Colonic mucosa (tissue), 4 donors: ENCODE results near the gene CHAF1A. TPM values are rescaled to one million over a fixed set of nuclear protein-coding genes. Genes with fewer than 3 reads are reported as not detected.
A peak's percentile ranks its signal among the peaks of the same experiment; 100 is the strongest.

Experiments
- DNase-seq: peaks from one replicate; pipeline ENCODE4 v3.0.0-alpha.2; 2020
- H3K27ac ChIP-seq: fragments of 200-600 bp; one replicate; pipeline ENCODE4 v1.8.0; 2021
- H3K27me3 ChIP-seq: fragments of 200-600 bp; one replicate; pipeline ENCODE4 v1.8.0; 2021
- H3K36me3 ChIP-seq: fragments of 200-600 bp; one replicate; pipeline ENCODE4 v1.8.0; 2021
- H3K4me1 ChIP-seq: fragments of 200-600 bp; one replicate; pipeline ENCODE4 v1.8.0; 2021; ENCODE audit warnings: mild to moderate bottlenecking
- H3K4me3 ChIP-seq: fragments of 200-600 bp; one replicate; pipeline ENCODE4 v1.8.0; 2021
- H3K9ac ChIP-seq, 2 donors: one replicate each; pipeline ENCODE4 v1.7.0; 2013; ENCODE audit warnings: control low read depth in 2 of 2, low read depth in 2 of 2, low read length in 2 of 2
- H3K9me3 ChIP-seq: fragments of 200-600 bp; one replicate; pipeline ENCODE4 v1.8.0; 2021
- intact Hi-C: fragments of 100-400 bp; cut with DNase I; formaldehyde crosslinking; loops from one replicate; pipeline ENCODE4 v1.14.1; 2022
- total RNA-seq, 2 donors: library from RNA; stranded (reverse); fragmentation: NEBNext Ultra II Directional in 1 of 2; extraction: Animal tissue kit (Norgen Biotek cat#: 25700) in 1 of 2; gene quantifications; one replicate each; pipeline ENCODE4 v1.2.1, GENCODE V29; 2021
- TF ChIP-seq, protein P1 (sequence below): fragments of 200-600 bp; IDR thresholded peaks from one replicate; pipeline ENCODE4 v1.8.0; 2022; ENCODE audit warnings: antibody characterized with exemption, mild to moderate bottlenecking
- donor health status: healthy.
- donor health status: DM: no; HTN: no; CAD: no.
- donor health status: DM: no; HTN: no; CAD: no.

Gene CHAF1A
- total RNA-seq, 2 donors from 2014 or later = 15.6 to 53.2 TPM

- H3K4me1 ChIP-seq = peaks cover 26% of the 10 kb centered on the region
Measured at GRCh38 chr19:4369109-4369887, 33.1 kb upstream of the CHAF1A start.

GRCh38 chr19:4369888-4370260, 32.6 kb upstream of the CHAF1A start:
- intact Hi-C loops = no loop called here
- H3K4me3 ChIP-seq = peak overlapping the region; percentile 30
- peak overlapping the region; percentile 82 for H3K27ac ChIP-seq
- peak; percentile 68 for DNase-seq
- peak overlapping the region; percentile 46 to 70 for H3K9ac ChIP-seq
- peaks cover 32% of the 10 kb centered on the region for H3K4me1 ChIP-seq
- H3K36me3 ChIP-seq = no peaks in the 10 kb centered on the region
- no peaks in the 10 kb centered on the region for H3K27me3 ChIP-seq
- no peaks in the 10 kb centered on the region for H3K9me3 ChIP-seq
- TF ChIP-seq, protein P1, sequence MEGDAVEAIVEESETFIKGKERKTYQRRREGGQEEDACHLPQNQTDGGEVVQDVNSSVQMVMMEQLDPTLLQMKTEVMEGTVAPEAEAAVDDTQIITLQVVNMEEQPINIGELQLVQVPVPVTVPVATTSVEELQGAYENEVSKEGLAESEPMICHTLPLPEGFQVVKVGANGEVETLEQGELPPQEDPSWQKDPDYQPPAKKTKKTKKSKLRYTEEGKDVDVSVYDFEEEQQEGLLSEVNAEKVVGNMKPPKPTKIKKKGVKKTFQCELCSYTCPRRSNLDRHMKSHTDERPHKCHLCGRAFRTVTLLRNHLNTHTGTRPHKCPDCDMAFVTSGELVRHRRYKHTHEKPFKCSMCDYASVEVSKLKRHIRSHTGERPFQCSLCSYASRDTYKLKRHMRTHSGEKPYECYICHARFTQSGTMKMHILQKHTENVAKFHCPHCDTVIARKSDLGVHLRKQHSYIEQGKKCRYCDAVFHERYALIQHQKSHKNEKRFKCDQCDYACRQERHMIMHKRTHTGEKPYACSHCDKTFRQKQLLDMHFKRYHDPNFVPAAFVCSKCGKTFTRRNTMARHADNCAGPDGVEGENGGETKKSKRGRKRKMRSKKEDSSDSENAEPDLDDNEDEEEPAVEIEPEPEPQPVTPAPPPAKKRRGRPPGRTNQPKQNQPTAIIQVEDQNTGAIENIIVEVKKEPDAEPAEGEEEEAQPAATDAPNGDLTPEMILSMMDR = no peak

More at GRCh38 chr19:4369109-4369887, 33.1 kb upstream of the CHAF1A start:
- Histone ChIP-seq H3K27ac (peak overlapping the region; percentile 82), H3K9ac (peak overlapping the region; percentile 46 to 70), H3K9me3 (no peaks in the 10 kb centered on the region), H3K4me3 (peak overlapping the region; percentile 30), H3K27me3 (no peaks in the 10 kb centered on the region), H3K36me3 (no peaks in the 10 kb centered on the region)
- intact Hi-C loops = no loop called here
- TF ChIP-seq, protein P1 = no peak
- DNase-seq = peak; percentile 86

DNA sequence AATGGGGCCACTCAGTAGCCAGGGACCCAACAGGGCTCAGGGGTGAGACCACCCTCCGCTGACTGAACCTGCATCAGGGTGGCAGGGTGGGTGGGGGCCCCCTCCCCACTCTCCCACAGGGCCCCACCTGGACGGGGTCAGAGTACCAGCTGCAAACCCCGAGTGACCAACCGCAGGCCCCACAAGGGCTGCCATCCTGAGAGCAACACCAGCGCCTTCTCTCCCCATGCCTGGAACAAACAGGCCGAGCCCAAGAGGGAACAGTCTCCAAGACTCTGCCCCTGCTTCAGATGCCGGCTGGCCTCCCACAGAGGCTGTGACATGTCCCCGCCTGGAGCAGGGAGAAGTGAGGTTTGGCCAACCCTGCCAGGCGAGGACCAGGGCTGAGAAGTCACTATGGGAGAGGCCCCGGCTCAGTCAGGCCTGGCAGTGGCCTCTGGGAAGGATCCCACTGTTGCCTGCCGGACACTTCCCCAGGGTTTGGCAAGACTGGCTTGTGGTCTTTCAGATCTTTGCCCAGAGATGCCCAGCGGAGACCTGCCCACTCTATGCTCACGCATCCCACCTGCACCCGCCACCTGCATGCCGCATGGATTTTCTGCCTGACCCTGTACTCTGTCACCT, 31.9 kb upstream of the CHAF1A start:
- H3K9ac ChIP-seq = peak overlapping the region in 1 of 2 donors; percentile 70
- no peaks in the 10 kb centered on the region for H3K36me3 ChIP-seq
- peaks cover 38% of the 10 kb centered on the region for H3K4me1 ChIP-seq

DNA sequence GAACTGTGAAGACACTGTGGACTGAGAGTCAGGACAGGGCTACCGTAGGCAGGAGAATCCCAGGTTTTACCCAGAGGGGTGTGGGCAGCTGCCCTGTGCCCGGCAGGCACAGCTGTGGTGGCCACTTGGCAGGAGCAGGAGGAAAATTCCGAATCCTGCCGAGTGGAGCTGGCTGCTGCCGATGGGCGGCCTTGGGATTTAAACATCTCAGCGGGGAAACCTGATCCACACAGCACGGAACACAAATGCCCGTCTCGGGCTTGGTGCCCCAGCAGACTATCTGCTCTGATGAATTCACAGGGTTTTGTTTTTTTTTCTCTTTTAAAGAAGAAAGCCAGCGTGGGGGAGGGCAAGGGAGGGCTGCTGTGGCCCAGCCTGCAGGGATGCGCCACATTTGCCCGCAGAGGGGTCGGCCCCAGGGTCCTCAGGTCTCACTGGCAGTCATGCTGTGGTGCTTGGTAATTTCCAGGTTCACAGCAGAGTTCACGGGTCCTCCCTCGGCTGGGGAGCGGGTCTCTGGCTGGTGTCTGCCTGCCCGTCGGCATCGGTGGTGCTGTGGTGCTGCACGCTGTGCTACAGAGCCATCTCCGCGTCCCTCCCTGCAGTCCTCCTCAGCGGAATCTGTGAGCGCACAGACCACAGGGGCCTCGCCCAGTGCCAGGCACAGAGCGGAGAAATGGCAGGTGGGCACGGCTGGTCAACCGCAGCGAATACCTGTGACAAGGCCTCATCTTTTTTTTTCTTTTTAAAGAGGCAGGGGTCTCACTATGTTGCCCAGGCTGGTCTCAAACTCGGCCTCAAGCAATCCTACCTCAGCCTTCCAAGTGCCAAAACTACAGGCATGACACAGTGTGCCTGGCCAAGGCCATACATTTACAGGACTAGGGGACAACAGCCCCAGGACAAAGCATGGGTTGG, 30.9 kb upstream of the CHAF1A start:
- DNase-seq = no peak
- Histone ChIP-seq H3K4me3 (no peak overlapping the region), H3K27ac (no peak overlapping the region), H3K27me3 (no peaks in the 10 kb centered on the region), H3K9me3 (no peaks in the 10 kb centered on the region), H3K9ac (peak overlapping the region in 1 of 2 donors; percentile 30), H3K4me1 (peaks cover 48% of the 10 kb centered on the region), H3K36me3 (no peaks in the 10 kb centered on the region)
- TF ChIP-seq, protein P1 = no peak
- intact Hi-C loops = no loop called here

More for the DNA sequence above, 31.9 kb upstream of the CHAF1A start:
- H3K4me3 ChIP-seq = no peak overlapping the region
- no peak for DNase-seq
- peak overlapping the region; percentile 82 for H3K27ac ChIP-seq
- H3K9me3 ChIP-seq = no peaks in the 10 kb centered on the region
- intact Hi-C loops = no loop called here
- no peaks in the 10 kb centered on the region for H3K27me3 ChIP-seq
- TF ChIP-seq, protein P1 = no peak
